Measurements from ENCODE around the gene TBXAS1.

Gene TBXAS1

DNA sequence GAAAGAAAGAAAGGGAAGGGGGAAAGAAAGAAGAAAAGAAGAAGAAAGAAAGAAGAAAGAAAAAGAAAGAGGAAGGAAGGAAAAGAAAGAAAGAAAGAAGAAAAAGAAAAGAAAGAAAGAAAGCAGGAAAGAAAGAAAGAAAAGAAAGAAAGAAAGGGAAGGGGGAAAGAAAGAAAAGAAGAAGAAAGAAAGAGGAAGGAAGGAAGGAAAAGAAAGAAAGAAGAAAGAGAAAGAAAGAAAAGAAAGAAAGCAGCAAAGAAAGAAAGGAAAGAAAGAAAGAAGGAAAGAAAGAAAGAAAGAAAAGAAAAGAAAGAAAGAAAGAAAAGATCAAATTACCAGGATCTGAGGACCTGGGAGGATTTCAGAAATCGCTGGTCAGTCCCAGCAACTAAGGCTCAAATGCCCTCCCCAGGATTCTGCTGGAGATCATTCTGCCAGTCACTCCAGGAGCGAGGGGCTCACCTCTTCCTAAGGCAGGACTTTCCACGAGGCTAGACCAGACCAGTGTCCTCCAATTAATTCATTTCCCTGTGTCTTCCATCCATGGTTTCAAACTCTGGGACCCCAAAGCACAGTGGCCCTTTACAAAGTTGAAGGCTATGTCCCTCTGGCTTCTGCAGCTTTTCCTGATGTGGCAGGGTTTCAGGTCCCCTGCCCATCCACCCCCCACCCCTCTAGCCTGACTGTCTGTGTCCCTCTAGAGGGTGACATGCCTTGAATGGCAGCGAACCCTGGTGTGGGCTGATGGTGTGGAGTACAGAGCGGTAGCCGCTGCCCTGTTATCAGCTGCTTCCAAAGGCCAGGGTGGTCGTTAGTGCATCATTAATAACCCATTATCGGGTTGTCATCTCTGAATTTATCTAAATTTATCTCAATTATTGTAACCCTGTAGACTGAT, 155.8 kb downstream of the TBXAS1 start:
- DNase-seq, result no peak

DNA sequence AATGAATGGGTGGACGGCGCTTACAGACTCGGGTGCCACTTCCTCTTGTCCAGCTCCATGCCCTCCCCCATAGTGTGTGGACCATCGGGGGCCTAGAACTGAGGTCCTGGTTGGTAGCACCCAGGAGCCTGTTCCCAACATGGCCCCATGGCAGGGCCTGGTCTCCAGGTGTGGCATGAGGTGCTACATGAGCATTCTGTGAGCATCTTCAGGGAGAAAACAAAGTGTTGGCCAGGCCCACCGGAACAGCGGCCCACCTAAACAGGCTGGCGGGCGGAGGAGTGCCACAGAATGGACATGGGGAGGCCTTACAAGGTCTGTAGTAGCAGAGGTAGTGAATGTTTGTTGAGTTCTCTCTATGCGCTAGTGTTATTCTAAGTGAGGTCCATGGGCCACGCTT, 156.7 kb downstream of the TBXAS1 start:
- no peak for DNase-seq

DNA sequence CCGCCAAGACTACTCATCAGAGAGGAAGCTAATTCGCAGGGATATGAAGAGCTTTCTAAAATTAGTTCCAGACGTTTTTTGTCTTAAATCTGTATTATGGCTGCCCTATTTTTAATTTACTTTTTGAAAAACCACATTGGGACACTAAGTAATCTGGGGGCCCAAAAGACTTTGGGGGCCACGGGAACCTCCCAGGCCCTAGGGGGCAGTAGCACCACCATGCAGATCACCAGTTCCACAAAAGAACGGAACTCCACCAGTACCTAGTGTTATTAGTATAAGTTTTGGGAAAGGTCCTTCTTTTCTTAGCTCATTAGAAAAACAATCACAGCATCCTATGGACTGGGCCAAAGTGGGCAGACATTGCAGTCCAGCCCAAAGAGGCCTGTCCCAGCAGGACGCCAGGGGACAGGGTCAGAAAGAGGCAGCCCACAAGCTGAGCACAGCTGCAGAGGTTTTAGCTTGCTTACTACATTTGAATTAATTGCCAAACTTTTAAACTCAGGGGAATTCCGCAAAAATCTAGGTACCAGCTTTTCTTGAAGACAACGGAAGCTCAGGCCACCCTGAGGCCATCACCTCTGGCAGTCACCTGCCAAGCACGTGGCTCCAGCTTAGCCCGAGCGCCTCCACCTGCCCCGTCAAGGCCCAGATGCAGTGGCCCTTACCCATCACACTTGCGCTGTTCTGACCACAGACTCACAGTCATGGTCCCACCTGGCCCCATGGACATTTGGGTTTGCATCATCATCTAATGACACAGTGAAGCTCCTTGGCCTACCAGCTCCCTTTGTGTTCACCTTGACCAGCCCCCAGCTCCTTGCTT, 158.8 kb downstream of the TBXAS1 start:
- DNase-seq, result no peak

DNA sequence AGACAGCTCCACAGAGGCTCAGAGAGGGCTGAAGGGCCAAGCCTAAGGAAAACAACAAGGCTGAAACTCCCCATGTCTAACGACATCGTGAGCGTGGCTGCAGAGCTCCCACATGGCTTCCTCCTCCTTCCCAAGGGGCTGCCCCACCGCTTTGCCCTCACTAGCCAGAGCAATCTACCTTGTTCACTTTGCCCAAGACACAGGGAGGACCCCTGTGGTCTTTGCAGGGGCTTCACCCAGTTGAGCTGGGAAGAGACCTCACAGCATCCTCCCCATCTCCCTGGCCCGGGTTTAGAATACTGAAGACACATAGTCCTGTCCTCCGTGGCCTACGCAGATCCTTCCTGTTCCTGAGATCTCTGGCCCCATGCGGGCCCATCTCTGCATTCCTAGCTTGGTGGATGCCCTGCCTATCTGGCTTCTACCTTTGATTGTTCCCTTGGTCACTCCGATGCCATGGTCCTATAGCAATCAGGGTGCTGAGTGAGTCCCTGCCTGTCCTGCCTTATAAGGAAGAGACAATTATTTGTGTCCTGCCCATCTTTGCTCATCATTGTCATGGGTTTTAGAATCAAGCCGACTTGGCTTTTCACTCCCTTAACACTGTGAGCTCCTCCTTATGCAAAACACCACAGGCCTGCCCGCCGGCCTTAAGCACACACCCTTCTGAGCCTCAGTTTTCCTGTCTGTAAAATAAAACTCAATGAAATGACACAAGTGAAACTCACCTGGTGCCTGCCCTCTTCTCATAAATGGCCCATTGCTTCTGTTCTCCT, 160.5 kb downstream of the TBXAS1 start:
- DNase-seq, result no peak

DNA sequence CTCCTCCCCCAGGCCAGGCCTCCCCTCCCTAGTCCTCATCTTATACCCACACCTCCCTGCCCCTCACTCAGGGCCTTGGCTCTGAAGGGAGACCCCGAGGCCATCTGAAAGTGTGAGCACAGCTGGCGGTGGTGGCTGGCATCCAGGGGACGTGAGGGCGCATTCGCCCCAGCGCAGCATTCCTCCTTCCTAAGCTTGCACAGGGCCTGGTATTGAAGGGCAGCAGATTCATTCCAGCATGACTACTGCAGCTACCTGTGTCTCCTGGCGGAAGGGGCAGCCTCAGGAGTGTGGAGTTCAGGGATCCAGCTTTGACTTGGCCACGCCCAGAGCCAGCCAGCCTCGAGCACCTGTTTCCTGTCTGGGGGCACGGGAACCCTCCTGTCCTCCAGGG, 161.1 kb downstream of the TBXAS1 start:
- no peak for DNase-seq

DNA sequence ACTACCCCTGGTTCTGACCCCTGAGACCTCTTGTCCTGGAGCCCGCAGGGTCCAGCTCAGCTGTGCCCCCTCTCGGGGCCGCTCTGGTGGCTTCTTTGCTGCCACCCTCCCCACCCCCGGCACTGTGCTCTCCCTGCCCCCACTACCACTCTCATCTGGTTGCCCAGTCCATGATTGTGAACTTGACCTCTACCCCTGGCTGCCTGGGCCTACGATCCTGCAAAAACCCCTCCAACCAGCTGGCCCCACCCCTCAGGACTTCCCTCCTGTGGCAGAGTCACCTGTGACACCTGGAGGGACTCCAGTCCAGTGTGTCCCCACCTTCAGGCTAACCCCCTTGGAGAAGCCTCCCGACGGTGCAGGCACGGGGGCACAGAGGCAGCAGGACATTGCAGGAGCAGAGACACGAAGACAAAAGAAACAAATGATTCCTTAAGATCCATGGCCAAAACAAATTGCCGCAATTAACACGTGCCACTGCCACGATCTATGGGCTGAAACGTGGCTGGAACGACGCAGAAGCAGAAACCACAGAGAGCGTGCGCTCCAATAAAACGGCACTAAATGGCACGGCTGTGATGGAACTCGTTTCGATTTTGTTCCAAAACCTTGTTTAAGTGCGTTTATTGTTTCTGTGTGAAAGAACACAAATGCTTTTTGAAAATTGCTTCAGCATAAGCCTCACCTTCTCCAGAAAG, 161.7 kb downstream of the TBXAS1 start:
- no peak for DNase-seq

DNA sequence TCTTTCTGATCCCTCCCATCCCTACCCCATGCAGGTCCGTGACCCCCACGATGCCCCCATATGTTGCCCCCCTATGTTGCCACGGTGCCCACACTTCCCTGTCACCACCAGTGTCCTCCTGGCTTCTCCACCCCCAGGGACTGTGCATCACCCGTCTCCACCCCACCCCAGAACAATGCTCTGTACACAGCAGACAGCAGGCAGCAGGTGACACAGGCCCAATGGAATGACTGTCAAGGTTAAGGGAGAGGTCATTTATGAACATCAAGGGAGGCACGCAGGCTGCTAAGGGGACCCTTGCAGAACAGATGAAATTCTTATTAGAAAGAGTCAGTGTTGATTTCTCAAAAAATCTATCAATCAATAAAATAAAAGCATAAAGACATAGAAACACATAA, 162.2 kb downstream of the TBXAS1 start:
- DNase-seq, result no peak

DNA sequence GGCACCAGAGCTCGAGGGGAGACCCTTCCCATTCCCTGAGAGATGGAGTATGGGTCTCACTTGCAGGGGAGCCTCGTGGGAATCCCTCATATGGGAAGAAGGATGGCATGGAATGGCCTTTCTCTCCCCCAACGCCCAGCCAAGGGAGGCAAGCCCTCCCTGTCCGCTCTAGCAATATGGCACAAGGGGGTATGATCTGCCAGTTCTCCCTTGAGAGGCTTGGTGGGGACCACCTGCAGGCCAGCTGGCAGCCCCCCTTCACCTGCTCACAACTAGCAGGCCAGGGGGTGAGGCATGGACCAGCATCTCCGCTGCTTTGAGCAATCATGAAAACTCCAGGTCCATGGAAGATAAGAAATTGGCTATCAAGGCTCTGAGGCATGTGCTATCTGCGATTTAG, 162.8 kb downstream of the TBXAS1 start:
- no peak for DNase-seq

DNA sequence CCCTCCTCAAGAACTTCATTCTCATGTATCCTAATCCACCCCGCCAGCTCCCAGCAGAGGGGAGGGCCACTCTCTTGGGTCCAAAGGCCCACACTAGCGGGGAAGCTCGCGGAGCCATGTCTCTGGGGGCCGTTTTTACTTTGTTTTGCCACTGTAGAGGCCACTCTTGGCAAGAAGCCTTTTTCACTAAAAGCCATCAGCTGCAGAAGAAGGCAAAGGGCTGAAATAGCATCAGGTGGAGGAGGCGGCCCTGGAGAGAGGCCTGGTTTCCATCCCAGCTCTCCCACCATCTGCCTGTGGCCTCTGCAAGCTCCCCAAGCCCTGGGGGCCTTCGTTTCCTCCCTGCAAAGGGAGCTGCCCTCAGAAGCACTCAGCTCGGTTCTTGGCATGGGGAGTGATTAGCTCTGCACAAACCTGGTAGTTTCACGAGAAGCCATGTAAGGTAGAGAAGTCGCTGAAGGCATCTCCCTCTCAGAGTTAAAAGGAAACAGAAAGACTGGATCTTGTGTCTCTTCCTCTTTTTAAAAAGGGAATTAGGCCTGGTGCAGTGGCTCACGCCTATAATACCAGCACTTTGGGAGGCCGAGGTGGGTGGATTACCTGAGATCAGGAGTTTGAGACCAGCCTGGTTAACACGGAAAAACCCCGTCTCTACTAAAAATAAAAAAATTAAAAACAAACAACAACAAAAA, 163.4 kb downstream of the TBXAS1 start:
- no peak for DNase-seq

DNA sequence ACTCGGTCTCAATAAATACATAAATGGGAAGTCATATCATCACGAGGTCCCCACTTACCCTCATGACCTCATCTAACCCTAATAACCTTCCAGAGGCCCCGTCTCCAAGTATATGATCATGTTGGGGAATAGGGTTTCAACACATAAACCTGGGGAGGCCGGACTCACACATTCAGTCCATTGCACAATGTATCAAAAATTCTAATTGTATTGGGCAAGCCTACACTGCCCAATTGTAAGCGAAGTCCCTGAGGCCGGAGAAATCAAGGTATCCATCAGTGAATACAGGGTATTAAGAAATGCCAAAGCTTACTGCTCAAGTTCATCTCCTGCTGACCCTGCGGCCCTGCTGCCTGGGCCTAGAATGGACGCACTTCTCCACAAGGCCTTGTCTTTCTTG, 164.1 kb downstream of the TBXAS1 start:
- DNase-seq, result no peak

DNA sequence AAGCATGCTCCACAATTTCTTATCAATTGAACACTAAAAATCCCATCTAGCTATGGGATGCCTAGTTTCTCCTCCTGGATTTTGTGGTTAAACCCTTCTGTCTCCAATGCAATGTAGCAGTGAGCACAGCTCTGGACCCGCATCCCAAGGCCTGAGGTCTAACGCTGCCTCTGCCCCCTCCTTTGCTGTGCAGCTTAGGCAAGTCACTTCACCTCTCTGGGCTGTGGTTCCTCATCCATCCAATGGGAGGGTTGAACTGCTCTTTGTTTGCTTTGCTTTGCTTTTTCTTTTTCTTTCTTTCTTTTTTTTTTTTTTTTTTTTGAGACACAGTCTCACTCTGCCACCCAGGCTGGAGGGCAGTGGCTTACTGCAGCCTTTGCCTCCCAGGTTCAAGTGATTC, 164.5 kb downstream of the TBXAS1 start:
- DNase-seq, result no peak

DNA sequence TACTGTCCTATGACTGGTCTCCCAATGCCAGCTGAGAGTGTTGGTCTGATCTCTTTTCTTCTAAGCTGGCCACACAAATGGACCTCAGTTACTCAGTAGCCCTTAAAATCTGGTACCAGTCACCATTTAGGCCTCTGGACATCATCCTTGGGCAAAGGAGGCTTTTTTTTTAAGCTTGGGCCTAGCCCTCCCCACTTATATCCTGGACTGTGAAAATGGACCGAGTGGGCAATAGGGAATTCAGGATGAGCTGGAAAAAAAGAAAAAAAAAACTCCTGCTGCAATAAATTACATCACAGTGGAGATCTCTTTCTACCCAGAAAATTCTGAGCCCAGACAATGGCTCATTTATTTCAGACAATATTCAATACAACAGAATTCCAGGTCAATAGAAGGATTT, 165.3 kb downstream of the TBXAS1 start:
- no peak for DNase-seq

DNA sequence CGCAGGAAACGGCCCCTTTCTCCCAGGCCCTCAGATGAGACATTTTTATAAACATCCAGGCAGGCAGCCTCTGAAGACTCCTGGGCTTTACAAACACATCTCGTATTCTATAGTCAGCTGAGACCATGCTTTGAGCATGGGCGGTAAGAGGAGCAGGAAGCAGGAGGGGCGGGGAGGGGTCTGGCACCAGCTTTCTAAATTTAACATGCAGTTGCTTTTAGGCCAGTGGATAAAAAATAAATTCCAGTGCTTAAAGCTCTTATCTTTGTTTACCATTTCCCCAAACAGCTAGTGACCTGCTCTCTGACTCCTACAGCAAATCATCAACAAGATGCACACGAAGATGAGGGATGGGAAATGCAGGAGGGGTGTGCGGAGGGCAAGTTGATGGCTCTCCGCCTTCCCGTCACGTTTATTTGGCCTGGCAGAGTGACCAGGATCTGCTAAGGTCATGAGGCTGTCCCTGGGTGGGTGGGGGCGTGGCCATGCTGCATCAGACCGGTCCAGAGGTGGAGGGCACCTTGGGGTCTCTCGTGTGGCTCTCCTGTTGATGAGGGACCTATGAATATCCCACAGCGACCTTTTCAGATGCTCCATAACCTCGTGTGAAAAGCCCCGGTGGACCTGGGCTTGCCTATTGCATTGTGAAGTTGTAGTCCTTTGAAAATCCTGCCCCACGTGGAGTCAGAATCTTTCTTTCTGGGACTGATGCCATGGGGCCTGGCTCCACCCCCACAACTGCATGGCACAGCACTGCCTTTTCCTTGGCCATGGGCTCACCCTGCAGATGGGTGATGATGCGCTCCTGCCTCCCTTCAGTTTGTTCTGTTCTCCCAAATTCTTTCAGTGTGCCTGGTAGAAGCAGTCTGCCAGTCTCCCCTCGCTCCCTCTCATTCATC, 166.2 kb downstream of the TBXAS1 start:
- no peak for DNase-seq

DNA sequence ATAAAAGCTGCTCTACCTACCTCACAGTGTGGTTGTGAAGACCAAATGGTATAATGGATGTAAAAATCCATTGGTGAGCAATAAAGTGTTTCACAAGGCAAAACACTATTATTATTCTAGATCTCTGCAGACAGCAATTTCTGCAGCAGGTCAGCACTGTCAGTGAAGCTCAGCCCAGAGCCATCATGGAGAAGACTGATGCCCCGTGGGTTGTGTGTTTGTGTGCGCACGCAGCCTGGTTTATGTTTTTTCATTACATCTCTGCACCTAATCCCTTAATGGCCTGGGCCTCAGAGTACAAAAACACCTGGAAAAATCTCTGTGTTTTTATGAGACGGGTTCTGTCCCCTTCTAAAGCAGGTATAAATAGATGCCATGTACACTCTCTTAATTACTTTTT, 169.5 kb downstream of the TBXAS1 start:
- DNase-seq, result no peak

DNA sequence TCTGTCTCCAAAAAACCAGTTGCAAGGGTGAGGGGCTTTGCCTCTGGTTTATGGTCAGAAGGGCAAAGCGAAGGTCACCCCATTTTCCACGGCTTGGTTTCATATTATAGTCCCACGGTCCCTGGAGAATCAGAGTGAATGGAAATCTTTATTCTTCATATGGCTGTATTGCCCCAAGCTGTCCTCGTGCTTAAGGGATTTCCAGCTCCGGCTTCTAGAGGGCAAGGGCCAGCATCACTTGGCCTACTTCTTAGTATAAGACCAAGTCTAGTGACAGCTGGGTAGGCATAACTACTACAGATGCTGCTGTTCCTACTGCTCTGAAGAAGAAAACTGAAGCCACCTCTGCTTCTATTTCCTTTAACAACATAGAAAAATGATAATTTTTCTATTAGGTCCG, 170.5 kb downstream of the TBXAS1 start:
- DNase-seq, result no peak

DNA sequence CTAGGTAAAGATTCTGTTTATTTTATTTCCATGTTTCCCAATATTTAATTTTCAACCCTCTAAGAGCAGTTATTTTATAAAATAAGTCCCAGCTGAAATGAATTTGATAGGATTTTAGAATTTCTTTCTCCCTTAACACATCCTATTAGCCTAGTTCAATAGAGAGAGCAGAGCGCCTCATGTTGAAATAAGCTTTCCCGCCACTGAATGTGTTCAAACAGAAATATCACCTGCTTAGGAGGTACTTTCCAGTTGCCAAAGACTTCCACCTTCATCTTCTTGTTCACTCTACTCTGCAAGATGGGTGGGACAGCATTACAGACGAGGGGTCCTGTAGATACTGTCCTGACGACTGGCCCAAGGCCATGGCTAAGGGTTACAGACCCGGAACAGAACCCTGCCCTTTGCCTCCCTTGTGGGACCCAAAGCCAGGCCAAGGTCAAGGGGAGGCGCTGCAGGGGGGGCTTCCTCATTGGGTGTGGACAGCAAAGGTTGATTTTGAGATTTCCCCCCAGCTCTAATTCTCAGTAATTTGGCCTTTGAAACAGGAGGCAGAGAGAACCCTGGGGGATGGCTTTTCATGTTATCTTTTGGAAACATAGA, 171.7 kb downstream of the TBXAS1 start:
- DNase-seq, result no peak

DNA sequence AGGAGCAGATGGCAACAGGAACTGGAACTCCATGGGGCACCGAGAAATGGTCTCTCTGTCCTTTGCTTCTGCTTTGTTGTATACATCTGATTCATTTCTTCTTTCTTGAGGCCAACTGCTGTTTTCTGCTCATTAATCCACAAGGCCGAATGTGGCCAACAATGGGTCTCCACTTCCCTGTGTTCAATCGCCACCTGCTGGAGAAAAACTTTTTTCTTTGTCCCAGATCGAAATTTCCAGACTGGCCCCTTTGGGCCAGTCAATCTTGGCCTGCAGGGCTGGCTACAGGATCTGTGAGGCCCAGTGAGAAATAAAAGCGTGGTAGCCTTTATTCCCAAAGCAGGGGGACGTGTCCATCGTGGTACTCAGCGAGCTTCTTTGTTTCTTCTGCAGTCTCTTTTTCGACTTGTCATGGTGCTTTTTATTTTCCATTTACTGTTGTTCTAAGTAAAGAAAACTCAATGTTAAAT, 174.9 kb downstream of the TBXAS1 start:
- peak; percentile 18 to 53 for DNase-seq

DNA sequence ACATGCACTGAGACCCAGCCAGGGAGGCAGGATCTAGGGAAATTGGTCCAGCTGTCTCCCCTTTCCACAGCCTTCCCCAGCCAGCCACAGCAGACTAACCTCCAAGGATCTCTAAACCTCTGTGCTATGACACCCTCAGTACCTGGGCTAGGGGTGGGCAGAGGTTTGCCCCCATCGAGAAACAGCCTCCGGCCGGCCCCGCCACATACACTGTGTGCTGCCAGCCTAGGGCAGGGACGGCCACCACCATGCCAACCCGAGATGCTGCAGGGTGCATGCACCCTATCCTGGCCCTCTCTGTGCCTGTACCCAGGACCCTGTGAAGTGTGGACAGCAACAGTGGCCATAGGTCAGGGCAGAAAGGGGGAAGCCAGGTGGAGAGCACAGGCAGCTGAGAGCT, 175.6 kb downstream of the TBXAS1 start:
- DNase-seq, result no peak

DNA sequence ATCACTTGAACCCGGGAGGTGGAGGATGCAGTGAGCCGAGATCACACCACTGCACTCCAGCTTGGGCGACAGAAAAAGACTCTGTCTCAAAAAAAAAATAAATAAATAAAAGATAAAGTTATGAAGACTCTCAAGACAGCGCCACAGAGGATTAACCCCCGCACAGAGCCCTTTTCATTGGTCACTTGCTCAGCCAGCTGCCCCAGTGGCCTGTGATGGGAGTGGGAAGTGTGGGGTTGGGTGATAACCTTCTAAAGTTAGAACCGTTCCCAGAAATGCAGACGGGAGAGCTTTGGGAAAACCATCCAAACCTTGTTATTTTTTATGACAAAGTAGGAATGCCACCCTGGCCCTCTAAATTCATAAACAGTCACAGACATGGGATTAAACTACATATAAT, 176.3 kb downstream of the TBXAS1 start:
- no peak for DNase-seq

DNA sequence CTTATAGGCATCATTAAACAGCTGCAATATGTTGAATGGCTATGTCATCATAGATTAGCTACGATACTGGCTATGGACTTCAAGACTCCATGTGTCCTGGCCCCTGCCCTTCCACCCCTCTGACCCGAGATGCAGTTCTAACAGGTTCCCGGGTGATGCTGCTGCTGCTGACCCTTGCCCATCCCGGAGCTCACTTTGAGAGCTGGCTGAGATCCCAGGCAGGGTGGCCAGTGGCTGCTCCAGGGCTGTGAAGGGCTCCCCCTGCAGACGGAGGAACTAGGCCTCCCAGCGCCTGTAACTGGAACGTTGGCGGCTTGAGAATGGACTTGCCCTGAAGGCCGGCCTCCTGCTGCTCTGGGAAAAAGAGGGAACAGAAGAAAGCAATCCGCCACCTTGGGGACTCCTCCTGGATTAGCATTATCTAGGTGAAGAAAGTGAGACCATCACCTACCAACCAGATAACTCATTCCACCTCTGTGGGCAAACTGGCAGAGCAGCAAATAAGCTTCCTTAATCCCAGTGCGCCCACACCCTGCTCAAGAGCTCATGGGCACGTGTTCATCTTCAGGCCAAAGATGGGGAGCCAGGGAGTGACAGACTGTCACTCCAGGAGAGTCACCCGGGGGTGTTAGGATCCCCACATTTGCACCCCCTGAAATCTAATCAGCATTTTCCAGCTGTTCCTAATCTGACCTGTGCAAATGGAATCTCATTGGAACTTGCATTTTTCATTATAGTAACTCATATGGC, 176.9 kb downstream of the TBXAS1 start:
- DNase-seq, result no peak

Measured in CD4-positive, alpha-beta T cell treated with Interferon alpha-2 for 1 hour (primary cell).